HG03280 (cell line): ENCODE measurements around the gene RAP1B.
A peak's percentile ranks its signal among the peaks of the same experiment; 100 is the strongest.

Source experiments
- ATAC-seq: cut with Tn5 transposase; IDR thresholded peaks from one replicate; pipeline ENCODE4 v1.9.1; 2021; ENCODE audit warnings: mild to moderate bottlenecking, moderate library complexity; ENCODE audit not compliant: unreplicated experiment

RAP1B gene

GRCh38 chr12:68611094-68611805 is 551 bp downstream of the RAP1B start:
- ATAC-seq = peak; percentile 26

- no peak for ATAC-seq
Measured at GRCh38 chr12:68611806-68612160, 1.1 kb downstream of the RAP1B start.

GRCh38 chr12:68612202-68612601 is 1.5 kb downstream of the RAP1B start:
- ATAC-seq = no peak

GRCh38 chr12:68612697-68613096 is 2.0 kb downstream of the RAP1B start:
- ATAC-seq = no peak

- no peak for ATAC-seq
Measured at GRCh38 chr12:68613209-68613904, 2.7 kb downstream of the RAP1B start.

GRCh38 chr12:68614105-68614679 is 3.5 kb downstream of the RAP1B start:
- no peak for ATAC-seq

- no peak for ATAC-seq
Measured at GRCh38 chr12:68614769-68615168, 4.1 kb downstream of the RAP1B start.

- ATAC-seq = no peak
Measured at GRCh38 chr12:68617160-68617926, 6.6 kb downstream of the RAP1B start.

- ATAC-seq = no peak
Measured at GRCh38 chr12:68619541-68619940, 8.8 kb downstream of the RAP1B start.

GRCh38 chr12:68620519-68621471 is 10.1 kb downstream of the RAP1B start:
- ATAC-seq = no peak

- no peak for ATAC-seq
Measured at GRCh38 chr12:68621472-68622081, 10.9 kb downstream of the RAP1B start.

- no peak for ATAC-seq
Measured at GRCh38 chr12:68622250-68622649, 11.6 kb downstream of the RAP1B start.

GRCh38 chr12:68623059-68623458 is 12.4 kb downstream of the RAP1B start:
- no peak for ATAC-seq

- ATAC-seq = no peak
Measured at GRCh38 chr12:68623984-68624383, 13.3 kb downstream of the RAP1B start.

GRCh38 chr12:68624933-68625332 is 14.2 kb downstream of the RAP1B start:
- ATAC-seq = no peak

GRCh38 chr12:68627673-68628319 is 17.1 kb downstream of the RAP1B start:
- ATAC-seq = no peak

GRCh38 chr12:68628698-68629097 is 18.0 kb downstream of the RAP1B start:
- ATAC-seq = no peak

GRCh38 chr12:68630050-68630449 is 19.4 kb downstream of the RAP1B start:
- ATAC-seq = no peak

GRCh38 chr12:68630598-68630997 is 19.9 kb downstream of the RAP1B start:
- no peak for ATAC-seq
